Lower leg skin (tissue), 4 donors: ENCODE data around the gene WAC. TPM values are rescaled to one million over a fixed set of nuclear protein-coding genes. Genes with fewer than 3 reads are reported as not detected.

Experiments used
- DNase-seq, 2 donors: peaks; one replicate each; pipeline ENCODE4 v3.0.0-alpha.2; 2019; ENCODE audit warnings: low spot score in 2 of 2
- H3K4me3 ChIP-seq: fragments of 200-600 bp; sonication (generic); 2 replicates; pipeline ENCODE4 v1.5.1; 2017; ENCODE audit warnings: mild to moderate bottlenecking, low read depth; ENCODE audit not compliant: poor library complexity, severe bottlenecking
- POLR2A ChIP-seq, 2 donors: fragments of 450-650 bp; IDR thresholded peaks; one replicate each; pipeline ENCODE4 v1.6.1; 2016 to 2017; ENCODE audit warnings: antibody characterized with exemption in 2 of 2, mild to moderate bottlenecking in 1 of 2, moderate library complexity in 1 of 2
- WGBS, 2 donors: methylation state at CpG; one replicate each; pipeline ENCODE4 v1.1.5; 2018; 5-methylcytosine and 5-hydroxymethylcytosine counted together
- intact Hi-C: fragments of 100-400 bp; cut with DNase I; formaldehyde crosslinking; loops from one replicate; pipeline ENCODE4 v1.15.0; 2023; ENCODE audit warnings: low total_unique reads
- total RNA-seq, 4 donors: library from RNA; depleted of rRNA; stranded (reverse); fragments of >200 nt; gene quantifications; one replicate each; pipeline ENCODE4 v1.1.0, GENCODE V29; 2016
- TF ChIP-seq, protein P1 (sequence below), 3 donors: fragments of 450-650 bp; IDR thresholded peaks; one replicate each; pipeline ENCODE4 v1.5.1; 2016; ENCODE audit warnings: antibody characterized with exemption in 3 of 3, mild to moderate bottlenecking in 3 of 3, moderate library complexity in 2 of 3

The WAC gene
- total RNA-seq, 4 donors from 2014 or later = 86.2 to 139 (median 92.9) TPM

DNA sequence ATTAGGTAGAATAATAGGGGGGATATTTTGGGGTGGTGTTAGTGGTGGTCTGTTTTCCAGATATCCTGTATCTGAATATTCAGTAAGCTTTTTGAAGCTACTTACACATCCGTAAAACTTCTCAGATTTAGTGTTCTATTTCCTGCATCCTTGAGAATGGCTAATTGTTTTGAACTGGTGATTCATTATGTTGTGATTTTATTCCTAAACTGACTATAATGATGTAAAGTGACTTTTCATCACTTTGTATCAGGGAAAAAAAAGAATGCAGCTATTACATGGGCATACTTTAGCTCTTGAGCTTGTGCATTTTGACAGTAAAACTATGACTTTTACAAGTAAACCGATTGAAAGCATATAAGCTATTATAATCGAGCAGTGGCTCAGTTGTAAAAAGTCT, 18.2 kb downstream of the WAC start:
- H3K4me3 ChIP-seq = no peak overlapping the region
- 56 to 59% methylated on average over 3 of the region's 3 CpGs for WGBS, 2 donors
- intact Hi-C loops = no loop called here
- DNase-seq = no peak
- TF ChIP-seq POLR2A (IDR thresholded peaks at IDR 0.05) = no peak
- TF ChIP-seq, protein P1, sequence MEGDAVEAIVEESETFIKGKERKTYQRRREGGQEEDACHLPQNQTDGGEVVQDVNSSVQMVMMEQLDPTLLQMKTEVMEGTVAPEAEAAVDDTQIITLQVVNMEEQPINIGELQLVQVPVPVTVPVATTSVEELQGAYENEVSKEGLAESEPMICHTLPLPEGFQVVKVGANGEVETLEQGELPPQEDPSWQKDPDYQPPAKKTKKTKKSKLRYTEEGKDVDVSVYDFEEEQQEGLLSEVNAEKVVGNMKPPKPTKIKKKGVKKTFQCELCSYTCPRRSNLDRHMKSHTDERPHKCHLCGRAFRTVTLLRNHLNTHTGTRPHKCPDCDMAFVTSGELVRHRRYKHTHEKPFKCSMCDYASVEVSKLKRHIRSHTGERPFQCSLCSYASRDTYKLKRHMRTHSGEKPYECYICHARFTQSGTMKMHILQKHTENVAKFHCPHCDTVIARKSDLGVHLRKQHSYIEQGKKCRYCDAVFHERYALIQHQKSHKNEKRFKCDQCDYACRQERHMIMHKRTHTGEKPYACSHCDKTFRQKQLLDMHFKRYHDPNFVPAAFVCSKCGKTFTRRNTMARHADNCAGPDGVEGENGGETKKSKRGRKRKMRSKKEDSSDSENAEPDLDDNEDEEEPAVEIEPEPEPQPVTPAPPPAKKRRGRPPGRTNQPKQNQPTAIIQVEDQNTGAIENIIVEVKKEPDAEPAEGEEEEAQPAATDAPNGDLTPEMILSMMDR (IDR thresholded peaks at IDR 0.05) = no peak

DNA sequence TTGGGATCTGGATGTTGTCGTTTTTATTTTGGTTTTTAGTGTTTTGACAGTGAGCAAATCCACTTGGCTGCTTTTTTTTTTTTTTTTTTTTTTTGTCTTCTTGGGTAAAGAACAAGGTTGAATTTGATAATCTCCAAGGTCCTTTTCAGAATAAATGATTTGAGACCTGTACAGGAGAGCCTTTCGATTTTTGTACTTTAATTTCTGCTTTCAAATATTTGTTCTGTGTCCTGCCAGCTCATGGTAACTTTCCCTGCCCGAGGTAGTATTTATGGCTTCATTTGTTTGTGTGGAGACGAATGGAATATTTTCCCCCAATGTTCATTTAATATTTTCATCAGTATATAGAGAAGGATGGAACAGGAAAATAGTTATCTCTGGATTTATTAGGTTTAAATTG, 19.9 kb downstream of the WAC start:
- DNase-seq = no peak
- no peak for TF ChIP-seq POLR2A (IDR thresholded peaks at IDR 0.05)
- TF ChIP-seq, protein P1 (IDR thresholded peaks at IDR 0.05) = no peak
- no peak overlapping the region for H3K4me3 ChIP-seq
- 51 to 53% methylated on average over 4 of the region's 4 CpGs for WGBS, 2 donors
- intact Hi-C loops = no loop called here

DNA sequence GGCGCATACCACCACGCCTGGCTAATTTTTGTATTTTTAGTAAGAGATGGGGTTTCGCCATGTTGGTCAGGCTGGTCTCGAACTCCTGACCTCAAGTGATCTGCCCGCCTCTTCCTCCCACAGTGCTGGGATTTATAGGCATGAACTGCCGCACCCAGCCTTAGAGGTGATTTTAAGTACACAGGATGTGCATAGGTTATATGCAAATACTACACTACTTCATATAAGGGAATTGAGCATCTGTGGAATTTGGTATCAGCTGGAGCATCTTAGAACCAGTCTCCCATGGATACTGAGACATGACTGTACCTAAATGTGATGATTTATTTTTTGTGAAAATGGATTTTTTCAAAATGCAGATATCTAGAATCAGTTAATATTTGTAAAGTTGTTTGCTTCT, 21.1 kb downstream of the WAC start:
- no peak overlapping the region for H3K4me3 ChIP-seq
- DNase-seq = no peak
- TF ChIP-seq POLR2A (IDR thresholded peaks at IDR 0.05) = no peak
- TF ChIP-seq, protein P1 (IDR thresholded peaks at IDR 0.05) = no peak
- intact Hi-C loops = no loop called here
- WGBS, 2 donors = 90 to 92% methylated on average over 6 of the region's 6 CpGs

DNA sequence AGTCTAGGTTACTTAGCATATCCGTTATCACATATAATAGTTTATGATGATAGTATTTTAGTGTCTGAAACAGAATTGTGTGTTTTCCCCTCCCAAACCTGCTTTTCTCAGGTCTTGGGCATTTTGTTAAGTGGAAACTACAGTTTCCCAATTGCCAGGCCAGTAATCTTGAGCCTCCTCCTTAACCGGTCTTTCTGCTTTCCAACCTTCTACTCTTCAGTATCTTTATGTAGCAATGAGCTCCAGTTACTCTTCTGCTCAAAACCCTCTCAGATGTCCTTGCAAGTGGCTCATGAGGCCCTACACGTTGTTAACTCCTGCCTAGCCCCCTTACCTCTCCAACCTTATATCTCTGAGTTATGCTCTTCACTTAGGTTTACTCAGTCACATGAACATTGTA, 22.0 kb downstream of the WAC start:
- intact Hi-C loops = no loop called here
- 81 to 83% methylated on average over 3 of the region's 3 CpGs for WGBS, 2 donors
- TF ChIP-seq, protein P1 (IDR thresholded peaks at IDR 0.05) = no peak
- no peak for TF ChIP-seq POLR2A (IDR thresholded peaks at IDR 0.05)
- no peak for DNase-seq
- H3K4me3 ChIP-seq = no peak overlapping the region

GRCh38 chr10:28555358-28555757, 22.4 kb downstream of the WAC start:
- DNase-seq = no peak
- H3K4me3 ChIP-seq = no peak overlapping the region
- TF ChIP-seq, protein P1 (IDR thresholded peaks at IDR 0.05) = no peak
- TF ChIP-seq POLR2A (IDR thresholded peaks at IDR 0.05) = no peak
- intact Hi-C loops = no loop called here
- WGBS, 2 donors = 98 to 100% methylated on average over 2 of the region's 2 CpGs

- intact Hi-C loops = no loop called here
- no peak for DNase-seq
- no peak overlapping the region for H3K4me3 ChIP-seq
- 95 to 97% methylated on average over 2 of the region's 2 CpGs for WGBS, 2 donors
- no peak for TF ChIP-seq POLR2A (IDR thresholded peaks at IDR 0.05)
- TF ChIP-seq, protein P1 (IDR thresholded peaks at IDR 0.05) = no peak
Observed at GRCh38 chr10:28556142-28556541, 23.2 kb downstream of the WAC start.
